ENCODE measurements around the gene VIL1. TPM values are rescaled to one million over a fixed set of nuclear protein-coding genes. Genes with fewer than 3 reads are reported as not detected.

VIL1 gene
- total and polyA plus RNA-seq, 9 of the 15 experiments (the other 6 are each of a cell fraction or from before 2014, with no cell fraction given) = 0.51 to 2.7 (median 1.2) TPM

DNA sequence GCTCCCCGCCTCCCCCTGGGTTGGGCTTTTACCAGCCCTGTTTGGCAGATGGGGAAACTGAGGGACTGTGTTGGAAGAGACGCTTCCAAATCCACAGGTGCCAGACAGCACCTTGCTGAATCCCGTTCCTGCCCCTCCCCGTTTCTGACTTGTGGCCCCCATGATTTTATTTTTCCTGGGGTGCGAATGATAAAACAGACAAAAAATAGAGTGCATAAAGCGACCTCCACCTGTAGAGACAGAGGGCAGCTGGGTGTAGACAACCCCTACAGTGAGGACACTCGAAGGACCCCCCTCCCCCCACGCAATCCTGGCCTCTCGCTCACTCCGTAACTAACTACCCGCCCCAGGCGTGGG is 21.5 kb upstream of the VIL1 start (continued):
- TF ChIP-seq, protein P1, sequence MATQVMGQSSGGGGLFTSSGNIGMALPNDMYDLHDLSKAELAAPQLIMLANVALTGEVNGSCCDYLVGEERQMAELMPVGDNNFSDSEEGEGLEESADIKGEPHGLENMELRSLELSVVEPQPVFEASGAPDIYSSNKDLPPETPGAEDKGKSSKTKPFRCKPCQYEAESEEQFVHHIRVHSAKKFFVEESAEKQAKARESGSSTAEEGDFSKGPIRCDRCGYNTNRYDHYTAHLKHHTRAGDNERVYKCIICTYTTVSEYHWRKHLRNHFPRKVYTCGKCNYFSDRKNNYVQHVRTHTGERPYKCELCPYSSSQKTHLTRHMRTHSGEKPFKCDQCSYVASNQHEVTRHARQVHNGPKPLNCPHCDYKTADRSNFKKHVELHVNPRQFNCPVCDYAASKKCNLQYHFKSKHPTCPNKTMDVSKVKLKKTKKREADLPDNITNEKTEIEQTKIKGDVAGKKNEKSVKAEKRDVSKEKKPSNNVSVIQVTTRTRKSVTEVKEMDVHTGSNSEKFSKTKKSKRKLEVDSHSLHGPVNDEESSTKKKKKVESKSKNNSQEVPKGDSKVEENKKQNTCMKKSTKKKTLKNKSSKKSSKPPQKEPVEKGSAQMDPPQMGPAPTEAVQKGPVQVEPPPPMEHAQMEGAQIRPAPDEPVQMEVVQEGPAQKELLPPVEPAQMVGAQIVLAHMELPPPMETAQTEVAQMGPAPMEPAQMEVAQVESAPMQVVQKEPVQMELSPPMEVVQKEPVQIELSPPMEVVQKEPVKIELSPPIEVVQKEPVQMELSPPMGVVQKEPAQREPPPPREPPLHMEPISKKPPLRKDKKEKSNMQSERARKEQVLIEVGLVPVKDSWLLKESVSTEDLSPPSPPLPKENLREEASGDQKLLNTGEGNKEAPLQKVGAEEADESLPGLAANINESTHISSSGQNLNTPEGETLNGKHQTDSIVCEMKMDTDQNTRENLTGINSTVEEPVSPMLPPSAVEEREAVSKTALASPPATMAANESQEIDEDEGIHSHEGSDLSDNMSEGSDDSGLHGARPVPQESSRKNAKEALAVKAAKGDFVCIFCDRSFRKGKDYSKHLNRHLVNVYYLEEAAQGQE (IDR thresholded peaks at IDR 0.05; ENCODE audit: borderline replicate concordance) = 0 out of 2 replicates have a peak, but pooled peaks have one; percentile 2
- TF ChIP-seq, protein P1 (CRISPR knock-in tag; IDR thresholded peaks at IDR 0.05; ENCODE audit: low read depth) = no peak
- no peak for TF ChIP-seq ZNF695 (CRISPR knock-in tag; IDR thresholded peaks at IDR 0.05)
- TF ChIP-seq CREB1 (IDR thresholded peaks at IDR 0.05) = 0 out of 2 replicates have a peak, but pooled peaks have one; percentile 26
- TF ChIP-seq CREB1 (CRISPR knock-in tag; IDR thresholded peaks at IDR 0.05) = no peak
- TF ChIP-seq ZBTB7A (IDR thresholded peaks at IDR 0.05; ENCODE audit: borderline replicate concordance, control insufficient read depth, low read depth, low read length) = no peak; the same call in none of the 2 replicates
- no peak for TF ChIP-seq NFATC3 (IDR thresholded peaks at IDR 0.05)
- TF ChIP-seq, protein P2, sequence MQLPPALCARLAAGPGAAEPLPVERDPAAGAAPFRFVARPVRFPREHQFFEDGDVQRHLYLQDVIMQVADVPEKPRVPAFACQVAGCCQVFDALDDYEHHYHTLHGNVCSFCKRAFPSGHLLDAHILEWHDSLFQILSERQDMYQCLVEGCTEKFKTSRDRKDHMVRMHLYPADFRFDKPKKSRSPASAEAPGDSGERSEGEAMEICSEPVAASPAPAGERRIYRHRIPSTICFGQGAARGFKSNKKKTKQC (CRISPR knock-in tag; IDR thresholded peaks at IDR 0.05) = 0 out of 2 replicates have a peak, but pooled peaks have one; percentile 5
- TF ChIP-seq EGR1 (conservative IDR thresholded peaks at IDR 0.05) = peak; percentile 61
- no peak for TF ChIP-seq ZNF785 (CRISPR knock-in tag; IDR thresholded peaks at IDR 0.05)
- TF ChIP-seq EP400 (IDR thresholded peaks at IDR 0.05) = no peak
- TF ChIP-seq EP300 (IDR thresholded peaks at IDR 0.05; ENCODE audit: low read length) = peak; percentile 25; the same call in 1 of the 2 replicates
- TF ChIP-seq, protein P3, sequence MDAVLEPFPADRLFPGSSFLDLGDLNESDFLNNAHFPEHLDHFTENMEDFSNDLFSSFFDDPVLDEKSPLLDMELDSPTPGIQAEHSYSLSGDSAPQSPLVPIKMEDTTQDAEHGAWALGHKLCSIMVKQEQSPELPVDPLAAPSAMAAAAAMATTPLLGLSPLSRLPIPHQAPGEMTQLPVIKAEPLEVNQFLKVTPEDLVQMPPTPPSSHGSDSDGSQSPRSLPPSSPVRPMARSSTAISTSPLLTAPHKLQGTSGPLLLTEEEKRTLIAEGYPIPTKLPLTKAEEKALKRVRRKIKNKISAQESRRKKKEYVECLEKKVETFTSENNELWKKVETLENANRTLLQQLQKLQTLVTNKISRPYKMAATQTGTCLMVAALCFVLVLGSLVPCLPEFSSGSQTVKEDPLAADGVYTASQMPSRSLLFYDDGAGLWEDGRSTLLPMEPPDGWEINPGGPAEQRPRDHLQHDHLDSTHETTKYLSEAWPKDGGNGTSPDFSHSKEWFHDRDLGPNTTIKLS (IDR thresholded peaks at IDR 0.05; ENCODE audit: borderline replicate concordance, low read depth) = no peak
- 0 out of 2 replicates have a peak, but pooled peaks have one; percentile 20 for TF ChIP-seq TARDBP (IDR thresholded peaks at IDR 0.05)
- TF ChIP-seq PHTF2 (CRISPR knock-in tag; IDR thresholded peaks at IDR 0.05) = no peak
- TF ChIP-seq, protein P4, sequence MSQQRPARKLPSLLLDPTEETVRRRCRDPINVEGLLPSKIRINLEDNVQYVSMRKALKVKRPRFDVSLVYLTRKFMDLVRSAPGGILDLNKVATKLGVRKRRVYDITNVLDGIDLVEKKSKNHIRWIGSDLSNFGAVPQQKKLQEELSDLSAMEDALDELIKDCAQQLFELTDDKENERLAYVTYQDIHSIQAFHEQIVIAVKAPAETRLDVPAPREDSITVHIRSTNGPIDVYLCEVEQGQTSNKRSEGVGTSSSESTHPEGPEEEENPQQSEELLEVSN (IDR thresholded peaks at IDR 0.05; ENCODE audit: borderline replicate concordance in 1 of 2, extremely low read depth in 1 of 2, insufficient read depth in 1 of 2, insufficient read length in 1 of 2, low read depth in 1 of 2, low read length in 1 of 2, poor library complexity in 1 of 2, severe bottlenecking in 1 of 2) = peak in 1 of 2 experiments; percentile 29

Measured in K562 (cell line).